Fibroblast of villous mesenchyme (primary cell): ENCODE measurements around the gene TIMD4. TPM values are rescaled to one million over a fixed set of nuclear protein-coding genes. Genes with fewer than 3 reads are reported as not detected.

ENCODE experiments used
- DNase-seq: peaks from one replicate; pipeline ENCODE4 v3.0.0-alpha.2; 2010; ENCODE audit warnings: low read depth
- H3K4me3 ChIP-seq: 2 replicates; pipeline ENCODE4 v1.5.1; 2011; ENCODE audit warnings: low read depth, mild to moderate bottlenecking, low read length
- CTCF ChIP-seq: IDR thresholded peaks from 2 replicates; pipeline ENCODE4 v1.5.1; 2012; ENCODE audit warnings: low read depth, mild to moderate bottlenecking, low read length; ENCODE audit not compliant: insufficient read depth
- total RNA-seq: library from RNA; depleted of rRNA; stranded (reverse); fragments of >200 nt; gene quantifications from 2 replicates; pipeline ENCODE4 v1.2.3, GENCODE V29; 2012

Gene TIMD4
- total RNA-seq, 1 donor = not detected

- no peak for DNase-seq
- no peak for TF ChIP-seq CTCF
Measured at GRCh38 chr5:156892864-156893263, 70.2 kb downstream of the TIMD4 start.

GRCh38 chr5:156892223-156892622 is 70.8 kb downstream of the TIMD4 start:
- TF ChIP-seq CTCF = no peak
- H3K4me3 ChIP-seq = no peak overlapping the region
- no peak for DNase-seq

More at GRCh38 chr5:156892864-156893263, 70.2 kb downstream of the TIMD4 start:
- H3K4me3 ChIP-seq = no peak overlapping the region

- TF ChIP-seq CTCF = no peak
- DNase-seq = no peak
- H3K4me3 ChIP-seq = no peak overlapping the region
Measured at GRCh38 chr5:156888520-156888919, 74.5 kb downstream of the TIMD4 start.

- H3K4me3 ChIP-seq = no peak overlapping the region
- DNase-seq = no peak
- TF ChIP-seq CTCF = no peak
Measured at GRCh38 chr5:156883316-156883875, 79.6 kb downstream of the TIMD4 start.

- no peak for TF ChIP-seq CTCF
Measured at GRCh38 chr5:156879665-156880285, 83.3 kb downstream of the TIMD4 start.

GRCh38 chr5:156871212-156871611 is 91.8 kb downstream of the TIMD4 start:
- H3K4me3 ChIP-seq = no peak overlapping the region
- no peak for DNase-seq
- no peak for TF ChIP-seq CTCF

More at GRCh38 chr5:156879665-156880285, 83.3 kb downstream of the TIMD4 start:
- no peak overlapping the region for H3K4me3 ChIP-seq
- DNase-seq = no peak

- no peak for DNase-seq
- no peak overlapping the region for H3K4me3 ChIP-seq
- TF ChIP-seq CTCF = no peak
Measured at GRCh38 chr5:156870498-156870839, 92.6 kb downstream of the TIMD4 start.
